SJCRH30 (cell line): ENCODE measurements around the gene SGCG. TPM values are rescaled to one million over a fixed set of nuclear protein-coding genes. Genes with fewer than 3 reads are reported as not detected.
"Not testable (repeated sequence)": the region's sequence is repeated elsewhere in the genome, so short reads cannot be mapped to it uniquely, and the experiment has no call there.

Source experiments
- DNase-seq, 2 experiments: peaks; one replicate each; pipeline ENCODE4 v3.0.0-alpha.2; 2015 to 2020
- H3K27ac ChIP-seq: fragments of 250-450 bp; sonication (Bioruptor Pico); 2 replicates; pipeline ENCODE4 v1.5.1; 2020; ENCODE audit warnings: mild to moderate bottlenecking, moderate library complexity
- H3K27me3 ChIP-seq: fragments of 250-450 bp; sonication (Bioruptor Pico); 2 replicates; pipeline ENCODE4 v1.5.1; 2020; ENCODE audit warnings: mild to moderate bottlenecking, moderate library complexity
- H3K36me3 ChIP-seq: fragments of 250-450 bp; sonication (Bioruptor Pico); 2 replicates; pipeline ENCODE4 v1.5.1; 2020; ENCODE audit warnings: mild to moderate bottlenecking, moderate library complexity
- H3K4me1 ChIP-seq: fragments of 250-450 bp; sonication (Bioruptor Pico); 2 replicates; pipeline ENCODE4 v1.5.1; 2020; ENCODE audit warnings: mild to moderate bottlenecking, moderate library complexity
- H3K4me3 ChIP-seq: fragments of 250-450 bp; sonication (Bioruptor Pico); 2 replicates; pipeline ENCODE4 v1.5.1; 2020; ENCODE audit warnings: mild to moderate bottlenecking, moderate library complexity
- H3K9me3 ChIP-seq: fragments of 250-450 bp; sonication (Bioruptor Pico); replicated peaks from 2 replicates; pipeline ENCODE4 v1.5.1; 2020; ENCODE audit warnings: mild to moderate bottlenecking, moderate library complexity
- total RNA-seq: library from RNA; depleted of rRNA; stranded (reverse); fragments of >200 nt; shearing (Covaris generic); gene quantifications from 2 replicates; pipeline ENCODE4 v1.2.3, GENCODE V29; 2014; rRNA removed

The SGCG gene, protein sequence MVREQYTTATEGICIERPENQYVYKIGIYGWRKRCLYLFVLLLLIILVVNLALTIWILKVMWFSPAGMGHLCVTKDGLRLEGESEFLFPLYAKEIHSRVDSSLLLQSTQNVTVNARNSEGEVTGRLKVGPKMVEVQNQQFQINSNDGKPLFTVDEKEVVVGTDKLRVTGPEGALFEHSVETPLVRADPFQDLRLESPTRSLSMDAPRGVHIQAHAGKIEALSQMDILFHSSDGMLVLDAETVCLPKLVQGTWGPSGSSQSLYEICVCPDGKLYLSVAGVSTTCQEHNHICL
- total RNA-seq = 0.14 and 0.18 TPM in 2 replicates

DNA sequence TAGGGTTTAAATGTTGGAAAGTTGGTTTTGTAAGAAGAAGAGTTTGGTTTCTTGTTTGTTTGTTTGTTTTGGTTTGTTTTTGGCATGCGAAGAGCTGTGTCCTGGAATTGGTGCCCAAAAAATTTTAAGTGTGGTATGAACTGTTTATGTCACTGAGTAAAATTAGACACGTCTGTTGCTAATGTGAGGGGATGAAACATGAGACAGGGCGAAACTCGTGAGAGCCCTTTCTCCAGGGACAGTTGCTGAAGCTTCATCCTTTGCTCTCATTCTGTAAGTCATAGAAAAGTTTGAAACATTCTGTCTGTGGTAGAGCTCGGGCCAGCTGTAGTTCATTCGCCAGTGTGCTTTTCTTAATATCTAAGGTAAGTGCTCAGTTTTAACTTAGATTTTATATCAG, at the start of gene SGCG:
Gene SGCG (plus strand): TSS at position 269 of the 400 bp plus-strand sequence. CDS start 22,716 bp downstream, outside the sequence.
- H3K36me3 ChIP-seq = no peaks in the 10 kb centered on the region
- no peak within 1 kb of the TSS for H3K27ac ChIP-seq
- no peaks in the 10 kb centered on the region for H3K9me3 ChIP-seq
- peak; percentile 33 to 75 for DNase-seq
- H3K4me3 ChIP-seq = no peak within 1 kb of the TSS
- peaks cover 29% of the 10 kb centered on the region for H3K4me1 ChIP-seq
- no peaks in the 10 kb centered on the region for H3K27me3 ChIP-seq

DNA sequence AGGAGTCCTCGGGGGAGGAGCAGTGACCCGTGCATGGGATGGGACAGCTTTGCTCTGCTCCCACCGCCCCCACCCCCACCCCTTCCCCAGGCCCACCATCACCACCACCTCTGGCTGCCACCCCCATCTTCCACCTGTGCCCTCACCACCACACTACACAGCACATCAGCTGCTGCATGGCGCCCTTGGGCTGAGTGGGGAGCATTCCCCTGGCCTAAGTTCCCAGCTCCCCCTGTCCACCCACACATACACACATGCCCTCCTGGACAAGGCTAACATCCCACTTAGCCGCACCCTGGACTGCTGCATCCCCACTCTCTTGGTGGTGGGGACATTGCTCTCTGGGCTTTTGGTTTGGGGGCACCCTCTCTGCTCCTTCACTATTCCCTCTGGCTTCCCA, 46.2 kb upstream of the SGCG start:
- Histone ChIP-seq H3K36me3 (no peaks in the 10 kb centered on the region), H3K27ac (no peak overlapping the region), H3K4me1 (no peaks in the 10 kb centered on the region), H3K27me3 (no peaks in the 10 kb centered on the region), H3K9me3 (no peaks in the 10 kb centered on the region), H3K4me3 (no peak overlapping the region)
- no peak for DNase-seq

DNA sequence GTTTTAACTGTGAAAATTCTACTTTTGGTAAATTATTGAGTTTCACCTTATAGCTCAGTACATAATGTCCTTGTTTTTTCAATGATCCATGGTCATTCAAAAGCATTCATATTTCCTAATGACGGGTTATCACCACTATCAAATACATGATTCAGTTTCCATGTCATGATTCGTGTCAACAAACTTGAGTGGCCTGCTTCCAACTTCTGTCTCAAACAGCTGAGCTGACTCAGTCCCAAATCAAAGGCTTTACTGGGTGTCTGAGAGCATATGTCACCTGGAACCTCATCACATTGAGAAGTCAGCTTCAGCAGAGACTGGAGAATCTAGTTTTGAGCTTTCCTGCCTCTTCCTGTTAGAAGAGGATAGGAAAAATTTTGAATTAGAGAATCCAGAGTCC, 40.3 kb upstream of the SGCG start:
- no peaks in the 10 kb centered on the region for H3K4me1 ChIP-seq
- no peak overlapping the region for H3K27ac ChIP-seq
- H3K9me3 ChIP-seq = no peaks in the 10 kb centered on the region
- H3K4me3 ChIP-seq = no peak overlapping the region
- H3K27me3 ChIP-seq = 0 out of 2 replicates have a peak, but pooled peaks cover 7% of the 10 kb centered on the region
- H3K36me3 ChIP-seq = no peaks in the 10 kb centered on the region
- DNase-seq = no peak

DNA sequence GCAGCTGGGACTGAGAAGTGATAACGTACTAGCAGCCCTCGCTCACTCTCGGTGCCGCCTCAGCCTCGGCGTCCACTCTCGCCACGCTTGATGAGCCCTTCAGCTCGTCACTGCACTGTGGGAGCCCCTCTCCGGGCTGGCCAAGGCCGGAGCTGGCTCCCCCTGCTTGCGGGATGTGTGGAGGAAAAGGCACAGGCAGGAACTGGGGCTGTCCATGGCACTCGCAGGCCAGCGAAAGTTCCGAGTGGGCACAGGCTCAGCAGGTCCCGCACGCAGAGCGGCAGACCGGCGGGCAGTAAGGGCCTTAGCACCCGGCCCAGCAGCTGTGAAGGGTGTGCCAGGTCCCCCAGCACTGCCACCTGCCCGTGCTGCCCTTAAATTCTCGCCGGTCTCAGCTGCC, 38.8 kb upstream of the SGCG start:
- Histone ChIP-seq H3K27me3 (0 out of 2 replicates have a peak, but pooled peaks cover 7% of the 10 kb centered on the region), H3K9me3 (no peaks in the 10 kb centered on the region), H3K4me3 (no peak overlapping the region), H3K4me1 (no peaks in the 10 kb centered on the region), H3K27ac (no peak overlapping the region), H3K36me3 (no peaks in the 10 kb centered on the region)
- DNase-seq = no peak

DNA sequence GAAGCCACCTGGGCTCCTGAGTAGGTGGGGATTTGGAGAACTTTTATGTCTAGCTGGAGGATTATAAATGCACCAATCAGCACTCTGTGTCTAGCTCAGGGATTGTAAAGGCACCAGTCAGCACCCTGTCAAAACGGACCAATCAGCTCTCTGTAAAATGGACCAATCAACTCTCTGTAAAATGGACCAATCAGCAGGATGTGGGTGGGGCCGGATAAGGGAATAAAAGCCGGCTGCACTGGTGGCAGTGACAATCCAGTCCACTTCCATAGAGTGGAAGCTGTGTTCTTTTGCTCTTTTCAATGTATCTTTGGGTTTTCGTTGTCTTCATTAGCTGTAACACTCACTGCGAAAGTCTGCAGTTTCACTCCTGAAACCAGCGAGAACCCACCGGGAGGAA, 38.2 kb upstream of the SGCG start:
- DNase-seq, H3K36me3 ChIP-seq, H3K27me3 ChIP-seq, H3K4me3 ChIP-seq, H3K4me1 ChIP-seq, H3K27ac ChIP-seq, H3K9me3 ChIP-seq: not testable (repeated sequence)

DNA sequence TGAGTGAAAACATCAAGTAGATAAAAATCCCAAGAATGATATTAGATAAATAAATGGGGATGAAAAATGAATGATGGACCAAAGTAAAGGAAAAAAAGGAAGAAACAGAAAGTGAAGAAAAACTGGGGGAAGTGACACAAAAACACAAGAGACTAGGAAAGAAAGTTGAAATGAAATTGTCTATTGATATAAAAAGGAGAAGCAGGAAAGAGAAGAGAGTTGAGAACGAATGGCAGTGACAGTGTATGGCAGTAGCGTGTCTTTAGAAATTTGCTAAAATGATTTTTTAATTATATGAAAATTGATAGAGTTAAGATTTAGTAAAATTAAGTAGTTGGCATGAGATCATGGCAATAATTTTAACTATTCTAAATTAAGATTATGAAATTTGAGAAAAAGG, 36.3 kb upstream of the SGCG start:
- 0 out of 2 replicates have a peak, but pooled peaks cover 7% of the 10 kb centered on the region for H3K27me3 ChIP-seq
- H3K36me3 ChIP-seq = no peaks in the 10 kb centered on the region
- no peak overlapping the region for H3K4me3 ChIP-seq
- DNase-seq = no peak
- no peaks in the 10 kb centered on the region for H3K4me1 ChIP-seq
- H3K9me3 ChIP-seq = no peaks in the 10 kb centered on the region
- H3K27ac ChIP-seq = no peak overlapping the region

DNA sequence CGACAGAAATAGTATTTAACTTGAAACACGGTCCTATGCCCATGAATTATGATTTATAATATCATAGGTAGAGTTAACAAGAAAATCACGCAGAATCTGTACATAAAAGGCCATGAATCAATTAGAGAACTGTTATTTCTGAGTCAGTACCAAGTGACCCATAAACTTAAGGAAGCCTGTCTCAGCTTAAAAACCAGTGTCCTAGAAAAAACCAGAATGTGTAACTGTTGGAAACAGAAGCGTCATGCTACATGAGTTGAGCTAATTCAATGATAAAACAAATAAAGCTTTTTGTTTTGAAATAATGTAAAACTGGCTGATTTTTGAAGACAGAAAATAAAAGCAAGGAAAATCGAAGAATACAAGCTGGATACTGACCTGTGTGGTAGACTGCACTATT, 34.8 kb upstream of the SGCG start:
- Histone ChIP-seq H3K27me3 (0 out of 2 replicates have a peak, but pooled peaks cover 7% of the 10 kb centered on the region), H3K4me1 (no peaks in the 10 kb centered on the region), H3K36me3 (no peaks in the 10 kb centered on the region), H3K9me3 (no peaks in the 10 kb centered on the region), H3K4me3 (no peak overlapping the region), H3K27ac (no peak overlapping the region)
- DNase-seq = no peak

DNA sequence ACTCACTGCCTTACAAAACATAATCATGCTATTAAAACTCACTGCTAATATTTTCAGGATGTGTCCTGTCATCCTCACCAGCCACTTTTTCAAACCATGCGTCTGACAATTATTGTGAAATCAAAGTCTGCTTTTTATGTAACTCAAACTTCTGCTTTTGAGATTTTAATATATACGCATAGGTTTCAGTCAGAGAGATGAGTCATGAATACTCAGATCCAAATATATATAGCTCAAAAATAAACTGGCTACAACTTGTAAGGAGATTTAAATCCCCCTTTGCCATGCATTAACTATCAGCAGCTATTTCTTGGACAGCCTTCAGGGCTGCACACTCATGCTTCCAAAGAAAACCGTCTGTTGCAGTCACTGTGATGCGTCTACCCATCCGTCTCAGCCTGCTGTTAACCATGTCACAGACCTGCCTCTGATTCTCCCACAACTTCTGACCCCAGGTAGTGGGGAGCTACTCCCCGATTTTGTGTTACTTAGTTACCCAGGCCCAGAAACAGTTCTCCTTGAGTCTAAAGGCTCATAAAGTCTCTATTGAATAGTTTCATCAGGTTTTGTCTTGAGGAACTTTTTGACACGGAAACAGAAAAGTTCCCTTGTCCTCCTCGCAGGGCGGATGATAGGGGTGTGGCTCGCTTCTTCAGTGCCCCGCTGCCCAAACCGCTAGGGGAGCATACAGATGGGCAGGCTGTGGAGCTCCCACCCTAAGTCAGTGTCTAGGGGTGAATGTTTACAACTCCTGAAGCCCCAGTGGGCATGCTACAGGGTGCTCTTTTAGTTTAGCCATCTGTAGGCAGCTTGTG, 33.8 kb upstream of the SGCG start:
- H3K4me1 ChIP-seq = no peaks in the 10 kb centered on the region
- 0 out of 2 replicates have a peak, but pooled peaks cover 7% of the 10 kb centered on the region for H3K27me3 ChIP-seq
- H3K4me3 ChIP-seq = no peak overlapping the region
- no peak overlapping the region for H3K27ac ChIP-seq
- no peaks in the 10 kb centered on the region for H3K36me3 ChIP-seq
- H3K9me3 ChIP-seq = no peaks in the 10 kb centered on the region
- no peak for DNase-seq

DNA sequence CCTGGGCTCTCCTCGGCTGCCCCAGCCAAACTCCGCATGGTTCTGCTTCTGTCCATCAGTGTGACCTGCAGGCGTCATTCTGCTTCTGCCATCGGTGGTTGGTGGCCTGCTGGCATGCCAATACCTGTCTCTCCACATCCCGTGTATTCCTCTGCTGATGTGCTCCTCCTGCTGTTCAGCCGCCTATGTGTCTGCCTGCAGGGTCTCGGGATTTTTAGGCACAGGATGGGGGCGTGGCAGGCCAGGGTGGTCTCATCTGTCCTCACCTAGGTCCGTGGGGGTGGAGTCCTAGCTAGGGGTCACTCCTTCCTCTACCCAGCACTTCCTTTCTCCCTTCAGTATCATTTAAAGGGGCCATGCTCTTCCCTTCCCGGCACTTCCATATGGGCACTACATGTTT, 33.0 kb upstream of the SGCG start:
- H3K36me3 ChIP-seq = no peaks in the 10 kb centered on the region
- H3K27me3 ChIP-seq = 0 out of 2 replicates have a peak, but pooled peaks cover 7% of the 10 kb centered on the region
- no peak for DNase-seq
- no peaks in the 10 kb centered on the region for H3K4me1 ChIP-seq
- no peaks in the 10 kb centered on the region for H3K9me3 ChIP-seq
- H3K27ac ChIP-seq = no peak overlapping the region
- no peak overlapping the region for H3K4me3 ChIP-seq

DNA sequence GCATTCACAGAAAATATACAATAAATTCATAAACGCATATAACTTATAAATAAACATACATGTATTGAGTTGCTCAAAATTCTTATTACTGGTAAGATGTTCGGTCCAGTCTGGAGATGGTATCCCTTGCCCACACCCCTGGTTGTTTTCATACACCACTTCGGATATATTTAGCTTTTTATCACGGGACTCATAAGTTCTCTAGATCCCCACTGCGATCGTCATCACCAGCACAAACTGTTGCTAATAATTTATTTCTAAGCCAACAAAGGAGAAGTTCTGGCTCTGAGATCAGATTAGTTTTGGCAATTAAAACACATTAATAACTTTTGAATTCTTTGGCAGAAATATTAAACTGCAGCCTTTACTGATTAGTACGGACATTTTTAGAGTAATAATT, 23.0 kb upstream of the SGCG start:
- no peaks in the 10 kb centered on the region for H3K36me3 ChIP-seq
- no peaks in the 10 kb centered on the region for H3K9me3 ChIP-seq
- H3K27ac ChIP-seq = no peak overlapping the region
- no peak for DNase-seq
- peaks cover 8% of the 10 kb centered on the region; the same call in 1 of the 2 replicates for H3K27me3 ChIP-seq
- no peaks in the 10 kb centered on the region for H3K4me1 ChIP-seq
- H3K4me3 ChIP-seq = no peak overlapping the region

DNA sequence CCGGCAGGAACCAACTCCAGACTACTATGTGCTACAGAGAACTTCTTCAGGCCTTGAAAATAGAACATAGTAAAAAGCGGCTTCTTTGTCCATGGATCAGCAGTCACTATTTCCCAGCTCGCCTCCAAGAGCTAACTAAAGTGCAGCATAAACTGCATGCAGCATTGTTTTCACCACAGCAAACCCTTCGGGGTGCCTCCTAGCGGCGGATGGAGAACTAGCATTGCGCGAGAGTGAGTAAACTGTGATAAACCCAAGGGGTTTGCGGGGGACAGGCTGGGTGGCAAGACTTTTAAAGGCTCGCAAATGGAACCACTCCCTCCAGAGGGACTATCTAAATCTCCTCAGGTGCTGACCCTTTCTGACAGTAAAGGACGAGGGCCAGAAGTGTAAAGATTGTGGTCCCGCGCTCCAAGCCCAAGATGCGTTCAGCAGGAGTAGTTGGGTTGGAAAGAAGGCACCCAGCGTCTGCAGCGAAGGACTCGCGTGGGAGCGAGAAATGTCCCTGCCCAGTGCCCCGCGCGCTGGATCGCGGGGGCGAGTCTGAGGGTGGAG, 21.5 kb upstream of the SGCG start:
- Histone ChIP-seq H3K36me3 (no peaks in the 10 kb centered on the region), H3K9me3 (no peaks in the 10 kb centered on the region), H3K4me3 (peak overlapping the region; percentile 57), H3K4me1 (no peaks in the 10 kb centered on the region), H3K27me3 (peaks cover 8% of the 10 kb centered on the region; the same call in 1 of the 2 replicates), H3K27ac (no peak overlapping the region)
- DNase-seq = peak; percentile 53 to 78

DNA sequence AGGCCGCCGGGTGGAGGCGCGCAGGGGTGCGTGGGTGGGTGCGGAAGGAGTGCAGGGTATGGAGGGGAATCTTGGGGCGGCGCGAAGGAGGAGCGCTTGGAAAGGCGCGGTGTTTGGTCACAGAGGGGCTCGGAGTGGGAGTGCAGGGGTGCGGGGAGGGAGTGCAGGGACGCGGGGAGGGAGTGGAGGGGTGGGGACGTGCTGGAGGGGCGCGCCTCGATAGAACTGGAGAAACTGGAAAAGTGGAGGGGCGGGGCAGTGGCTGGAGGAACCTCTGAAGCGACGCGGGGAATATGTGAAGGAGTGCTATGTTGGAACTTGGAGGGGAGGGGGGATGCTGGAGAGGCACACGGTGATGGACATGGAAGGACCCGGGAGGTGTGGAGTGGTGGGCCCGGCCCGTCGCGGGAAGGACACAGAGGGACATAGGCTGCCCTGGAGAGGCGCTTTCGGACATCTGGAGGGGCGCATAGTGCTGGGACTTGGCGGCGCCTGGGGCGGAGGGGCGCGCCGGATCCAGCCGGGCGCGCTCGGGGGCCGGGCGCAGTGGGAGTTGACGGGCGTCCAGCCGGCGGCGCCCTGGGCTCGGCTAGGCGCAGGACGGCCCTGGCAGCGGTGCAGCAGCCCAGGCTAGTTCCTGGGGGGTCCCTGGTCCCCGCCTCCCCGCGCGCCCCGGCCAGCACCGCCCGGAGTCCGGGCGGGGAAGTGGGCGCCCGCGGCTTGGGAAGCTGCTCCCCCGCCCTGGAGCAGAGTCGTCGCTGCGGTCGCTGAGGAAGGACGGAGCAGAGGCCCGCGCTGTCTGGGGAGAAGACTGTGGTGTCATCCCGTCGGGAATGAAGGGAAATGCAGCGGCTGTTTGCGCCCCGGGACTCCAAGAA, 20.8 kb upstream of the SGCG start:
- H3K9me3 ChIP-seq = no peaks in the 10 kb centered on the region
- DNase-seq = peak; percentile 23 to 39
- peak overlapping the region; percentile 57 for H3K4me3 ChIP-seq
- H3K36me3 ChIP-seq = no peaks in the 10 kb centered on the region
- no peak overlapping the region for H3K27ac ChIP-seq
- H3K27me3 ChIP-seq = peaks cover 8% of the 10 kb centered on the region; the same call in 1 of the 2 replicates
- H3K4me1 ChIP-seq = no peaks in the 10 kb centered on the region

DNA sequence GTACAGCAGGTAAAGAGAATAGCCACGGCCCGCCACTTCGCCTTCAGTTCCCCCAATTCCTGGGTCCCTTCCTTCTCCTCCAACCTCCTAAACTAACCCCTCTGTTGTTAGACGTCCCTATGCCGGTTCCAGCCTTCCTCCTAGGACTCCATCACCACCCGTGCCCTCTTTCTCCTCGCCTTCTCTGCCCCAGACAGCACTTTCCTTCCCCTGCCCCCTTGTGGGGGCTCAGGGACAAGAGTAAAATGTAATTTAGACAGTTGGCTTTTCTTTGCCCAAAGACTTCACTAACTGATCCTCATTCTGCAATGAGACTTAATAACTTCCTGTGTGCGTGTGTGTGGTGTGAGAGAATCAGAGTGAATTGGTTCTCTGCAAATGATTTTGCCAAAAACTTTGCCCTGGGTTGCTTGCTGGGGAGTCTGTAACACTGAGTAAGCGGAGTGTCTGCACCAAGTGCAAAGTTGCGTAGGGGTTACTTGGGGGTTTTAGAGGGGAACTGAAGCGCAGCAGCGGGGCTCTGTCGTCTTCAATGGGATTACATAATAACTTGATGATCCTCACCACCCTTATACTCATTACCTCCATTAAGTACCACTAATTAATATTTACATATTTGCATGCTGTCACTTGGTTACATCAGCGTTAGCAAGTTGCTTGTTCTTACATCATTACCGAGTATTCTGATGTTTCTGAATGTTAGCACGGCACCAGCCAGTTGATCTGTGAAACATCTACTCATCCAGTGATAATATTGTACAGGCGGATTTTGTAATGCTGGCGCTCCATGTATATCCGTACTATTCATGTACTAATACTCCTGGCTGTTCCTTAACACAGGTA, 19.9 kb upstream of the SGCG start:
- no peaks in the 10 kb centered on the region for H3K9me3 ChIP-seq
- H3K4me1 ChIP-seq = no peaks in the 10 kb centered on the region
- H3K4me3 ChIP-seq = peak overlapping the region; percentile 57
- no peaks in the 10 kb centered on the region for H3K36me3 ChIP-seq
- peak; percentile 55 to 70 for DNase-seq
- peaks cover 8% of the 10 kb centered on the region; the same call in 1 of the 2 replicates for H3K27me3 ChIP-seq
- no peak overlapping the region for H3K27ac ChIP-seq

DNA sequence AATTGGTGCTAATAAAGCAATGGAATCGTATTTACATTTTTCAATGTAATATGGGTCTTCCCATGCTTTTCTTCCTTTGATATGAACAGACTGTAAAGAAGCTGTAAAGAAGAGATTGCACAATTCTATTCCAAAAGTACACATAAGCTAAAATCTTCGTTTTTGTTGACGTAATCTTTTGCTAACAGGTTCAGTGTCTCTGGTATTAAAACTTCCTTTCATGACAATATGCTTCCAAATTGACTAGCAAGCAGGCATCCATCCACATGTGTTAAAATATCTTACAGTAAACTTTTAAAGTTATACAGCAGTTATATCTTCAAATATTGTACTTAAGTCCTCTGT, 19.3 kb upstream of the SGCG start:
- Histone ChIP-seq H3K27me3 (peaks cover 8% of the 10 kb centered on the region; the same call in 1 of the 2 replicates), H3K4me1 (no peaks in the 10 kb centered on the region), H3K36me3 (no peaks in the 10 kb centered on the region), H3K4me3 (no peak overlapping the region; the same call in 1 of the 2 replicates), H3K9me3 (no peaks in the 10 kb centered on the region), H3K27ac (no peak overlapping the region)
- DNase-seq = no peak
